T-helper 2 cell treated with Interferon-gamma antibody and Interleukin-4, amounts not matched to agents 5 μg/mL and 100 μg/mL, for 36 hours (primary cell): ENCODE measurements around the gene FAM131C.
"Not testable (repeated sequence)": the region's sequence is repeated elsewhere in the genome, so short reads cannot be mapped to it uniquely, and the experiment has no call there.

Experiments
- DNase-seq: peaks from one replicate; pipeline ENCODE4 v3.0.0; 2021; ENCODE audit warnings: low spot score
- H3K27ac Mint-ChIP-seq: one replicate; pipeline ENCODE4 v1.8.0; 2021; ENCODE audit warnings: mild to moderate bottlenecking, mixed read lengths
- H3K27me3 Mint-ChIP-seq: one replicate; pipeline ENCODE4 v1.8.0; 2021; ENCODE audit warnings: low read depth, mixed read lengths
- H3K36me3 Mint-ChIP-seq: one replicate; pipeline ENCODE4 v1.8.0; 2021; ENCODE audit warnings: low read depth, mixed read lengths
- H3K4me1 Mint-ChIP-seq: one replicate; pipeline ENCODE4 v1.8.0; 2021; ENCODE audit warnings: low read depth, mixed read lengths
- H3K4me3 Mint-ChIP-seq: one replicate; pipeline ENCODE4 v1.8.0; 2022; ENCODE audit warnings: mild to moderate bottlenecking, moderate library complexity, mixed read lengths
- H3K9me3 Mint-ChIP-seq: one replicate; pipeline ENCODE4 v1.8.0; 2021; ENCODE audit warnings: mixed read lengths

Gene FAM131C

DNA sequence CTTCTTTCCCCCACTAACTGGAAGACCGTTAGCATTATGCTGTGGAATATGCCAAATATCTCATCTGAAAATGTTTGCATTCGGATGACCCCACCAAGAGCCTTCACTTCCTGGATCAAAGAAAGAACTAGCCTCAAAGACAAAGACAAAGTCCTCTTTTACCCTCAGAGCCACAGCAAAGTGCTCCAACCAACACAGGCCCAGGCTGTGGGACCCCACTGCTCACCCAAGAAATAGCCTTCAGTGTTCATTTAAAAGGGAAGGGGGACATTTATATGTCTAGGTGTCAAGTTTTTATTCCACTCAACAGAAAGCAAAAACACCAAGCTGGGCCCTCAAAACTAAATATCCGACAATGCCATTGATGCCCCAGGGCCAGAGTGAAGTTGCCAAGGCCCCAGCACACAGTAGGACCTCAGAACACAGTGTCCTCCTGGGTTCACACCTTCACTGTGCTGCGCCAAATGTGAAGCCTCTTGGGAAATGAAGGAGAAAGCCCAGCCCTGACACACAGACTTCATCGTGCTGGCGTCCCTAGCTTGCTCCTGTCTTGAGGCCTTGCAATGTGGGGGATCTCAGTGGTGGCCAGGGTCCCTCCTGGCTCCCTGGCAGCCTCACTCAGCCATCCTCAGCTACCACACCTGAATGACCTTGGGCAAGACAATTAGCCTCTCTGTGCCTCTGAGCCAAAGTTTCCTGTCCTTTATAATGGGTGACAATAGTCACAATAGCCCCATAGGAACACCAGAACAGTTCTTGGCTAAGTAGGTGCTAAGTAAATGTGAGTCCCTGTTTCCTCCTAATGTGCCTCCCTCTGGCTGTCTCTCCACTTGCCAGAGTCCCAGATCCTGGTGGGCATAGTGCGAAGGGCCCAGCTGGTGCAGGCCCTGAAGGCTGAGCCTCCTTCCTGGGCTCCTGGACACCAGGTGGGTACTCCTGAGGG is 18.6 kb downstream of the FAM131C start:
- Mint-ChIP-seq H3K9me3 (no peaks in the 10 kb centered on the region), H3K27me3 (peaks cover 4% of the 10 kb centered on the region), H3K4me3 (no peak overlapping the region), H3K4me1 (peaks cover 6% of the 10 kb centered on the region), H3K36me3 (no peaks in the 10 kb centered on the region), H3K27ac (no peak overlapping the region)
- DNase-seq: no peak

DNA sequence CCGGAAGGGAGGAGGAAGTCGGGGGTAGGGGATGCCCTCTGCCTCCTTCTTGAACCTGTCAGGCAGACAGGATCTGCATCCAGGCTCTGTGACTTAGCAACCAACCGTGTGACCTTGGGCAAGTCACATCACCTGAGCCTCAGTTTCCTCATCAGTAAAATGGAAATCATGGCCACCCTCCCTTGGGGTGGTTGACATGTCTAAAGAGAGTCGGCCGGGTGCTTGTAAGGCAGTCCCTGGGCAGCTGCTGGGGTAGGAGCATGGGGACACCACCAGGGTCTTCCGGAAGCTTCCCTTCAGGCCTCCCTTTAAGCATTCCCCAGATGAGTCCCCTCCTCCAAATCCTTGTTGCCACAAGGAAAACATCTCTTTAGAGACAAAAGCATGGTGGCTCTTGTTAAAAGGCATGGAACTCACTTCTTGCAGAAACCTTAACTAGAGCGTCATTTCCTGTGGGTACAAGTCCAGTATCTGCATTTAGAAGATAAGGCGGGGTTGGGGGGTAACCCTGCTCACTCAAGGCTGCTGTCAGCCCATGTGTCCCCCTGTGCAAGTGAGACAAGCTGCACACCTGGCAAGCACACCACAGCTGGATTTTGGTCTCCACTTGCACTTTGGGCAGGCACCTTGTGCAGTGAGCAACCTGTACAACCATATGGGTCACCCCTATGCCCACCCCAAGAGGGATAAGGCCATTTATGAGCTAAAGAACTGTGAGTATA is 19.5 kb downstream of the FAM131C start:
- Mint-ChIP-seq H3K4me3 (no peak overlapping the region), H3K27me3 (peaks cover 8% of the 10 kb centered on the region), H3K27ac (no peak overlapping the region), H3K9me3 (no peaks in the 10 kb centered on the region), H3K36me3 (no peaks in the 10 kb centered on the region), H3K4me1 (peaks cover 6% of the 10 kb centered on the region)
- DNase-seq: no peak

DNA sequence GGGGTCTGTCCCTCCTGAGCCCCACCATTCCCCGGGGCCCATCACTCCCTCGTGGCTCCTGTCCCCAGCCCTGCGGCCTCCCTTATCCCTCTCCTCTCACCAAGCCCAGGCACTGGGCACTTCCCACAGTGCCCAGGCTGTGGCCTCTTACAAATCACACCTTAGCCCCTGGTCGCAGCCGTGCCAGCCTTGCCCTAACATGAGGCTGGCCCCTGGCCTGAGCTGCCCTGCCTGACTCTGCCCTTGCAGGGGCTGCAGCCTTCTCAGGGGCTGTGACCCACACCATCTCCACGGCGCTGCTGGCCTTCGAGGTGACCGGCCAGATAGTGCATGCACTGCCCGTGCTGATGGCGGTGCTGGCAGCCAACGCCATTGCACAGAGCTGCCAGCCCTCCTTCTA is 21.5 kb downstream of the FAM131C start:
- H3K27me3 Mint-ChIP-seq: peaks cover 11% of the 10 kb centered on the region
- H3K9me3 Mint-ChIP-seq, DNase-seq, H3K4me1 Mint-ChIP-seq, H3K36me3 Mint-ChIP-seq, H3K27ac Mint-ChIP-seq, H3K4me3 Mint-ChIP-seq: not testable (repeated sequence)

DNA sequence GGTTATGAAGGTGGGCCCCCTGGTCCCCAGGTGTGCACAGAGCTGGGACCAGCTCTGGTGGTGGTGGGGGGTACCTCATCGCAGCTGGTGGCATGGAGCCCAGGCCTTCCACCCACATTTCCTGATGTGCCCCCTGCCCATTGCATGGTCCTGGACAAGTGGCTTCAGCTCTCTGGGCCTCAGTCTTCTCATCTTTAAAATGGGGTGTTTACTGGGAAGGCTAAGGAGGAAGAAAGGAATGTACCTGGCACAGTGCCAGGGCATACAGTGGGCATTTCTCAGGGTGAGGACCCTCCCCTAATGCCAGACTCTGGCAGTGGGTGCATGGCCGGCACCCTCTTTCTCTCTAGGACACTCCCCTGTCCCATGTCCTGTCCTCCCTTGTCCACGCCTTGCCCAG is 22.4 kb downstream of the FAM131C start:
- H3K36me3 Mint-ChIP-seq: no peaks in the 10 kb centered on the region
- H3K27ac Mint-ChIP-seq: no peak overlapping the region
- peaks cover 11% of the 10 kb centered on the region for H3K27me3 Mint-ChIP-seq
- H3K4me3 Mint-ChIP-seq: no peak overlapping the region
- DNase-seq: no peak
- H3K4me1 Mint-ChIP-seq: peaks cover 4% of the 10 kb centered on the region
- no peaks in the 10 kb centered on the region for H3K9me3 Mint-ChIP-seq

DNA sequence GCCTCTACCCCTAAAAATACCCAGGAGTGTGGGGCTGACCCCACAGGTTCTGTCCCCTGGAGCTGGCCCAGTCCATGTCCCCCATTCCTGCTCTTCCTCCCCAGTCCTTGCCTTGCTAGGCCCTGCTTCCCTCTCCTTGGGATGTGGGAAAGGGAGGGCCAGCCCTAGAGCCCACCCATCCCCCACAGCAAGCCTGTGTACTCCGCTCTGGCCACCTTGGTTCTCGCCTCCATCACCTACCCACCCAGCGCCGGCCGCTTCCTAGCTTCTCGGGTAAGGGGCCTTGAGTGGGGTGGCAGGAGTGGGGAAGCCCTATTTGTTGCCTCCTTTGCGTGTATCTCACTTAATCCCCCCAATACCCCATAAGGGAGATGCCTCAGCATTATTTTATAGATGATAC is 23.1 kb downstream of the FAM131C start:
- no peak overlapping the region for H3K27ac Mint-ChIP-seq
- no peak for DNase-seq
- H3K9me3 Mint-ChIP-seq: no peaks in the 10 kb centered on the region
- no peaks in the 10 kb centered on the region for H3K36me3 Mint-ChIP-seq
- H3K27me3 Mint-ChIP-seq: peaks cover 11% of the 10 kb centered on the region
- H3K4me1 Mint-ChIP-seq: no peaks in the 10 kb centered on the region
- H3K4me3 Mint-ChIP-seq: no peak overlapping the region

DNA sequence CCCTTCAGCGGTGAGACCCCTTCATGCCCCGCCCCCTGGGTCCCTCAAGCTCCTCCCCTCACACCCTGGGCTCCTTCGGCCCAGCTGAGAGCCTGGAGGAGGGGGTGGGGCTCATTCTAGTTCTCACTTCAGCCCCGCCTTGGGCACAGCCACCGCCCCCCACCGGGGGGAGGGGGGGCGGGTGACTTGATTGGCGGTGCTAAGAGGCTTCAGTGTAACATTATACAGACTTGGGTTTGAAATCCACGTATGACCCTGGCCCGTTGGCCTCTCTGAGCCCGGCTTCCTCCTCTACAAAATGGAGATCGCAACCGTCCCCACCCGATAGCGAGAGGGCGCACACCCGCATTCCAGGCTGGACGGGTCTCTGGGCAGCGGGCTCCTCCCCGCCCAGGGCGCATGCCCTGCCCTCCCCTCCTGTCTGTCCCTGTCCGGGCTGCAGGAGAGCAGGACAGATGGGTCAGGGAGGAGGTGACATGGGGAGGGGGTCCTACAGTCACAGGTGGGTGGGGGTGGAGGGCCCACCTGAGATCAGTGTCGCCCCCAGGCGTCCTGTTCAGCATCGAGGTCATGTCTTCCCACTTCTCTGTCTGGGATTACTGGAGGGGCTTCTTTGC is 24.8 kb downstream of the FAM131C start:
- no peak for DNase-seq
- Mint-ChIP-seq H3K36me3 (no peaks in the 10 kb centered on the region), H3K27me3 (peaks cover 11% of the 10 kb centered on the region), H3K4me1 (no peaks in the 10 kb centered on the region), H3K9me3 (no peaks in the 10 kb centered on the region), H3K27ac (no peak overlapping the region), H3K4me3 (no peak overlapping the region)

DNA sequence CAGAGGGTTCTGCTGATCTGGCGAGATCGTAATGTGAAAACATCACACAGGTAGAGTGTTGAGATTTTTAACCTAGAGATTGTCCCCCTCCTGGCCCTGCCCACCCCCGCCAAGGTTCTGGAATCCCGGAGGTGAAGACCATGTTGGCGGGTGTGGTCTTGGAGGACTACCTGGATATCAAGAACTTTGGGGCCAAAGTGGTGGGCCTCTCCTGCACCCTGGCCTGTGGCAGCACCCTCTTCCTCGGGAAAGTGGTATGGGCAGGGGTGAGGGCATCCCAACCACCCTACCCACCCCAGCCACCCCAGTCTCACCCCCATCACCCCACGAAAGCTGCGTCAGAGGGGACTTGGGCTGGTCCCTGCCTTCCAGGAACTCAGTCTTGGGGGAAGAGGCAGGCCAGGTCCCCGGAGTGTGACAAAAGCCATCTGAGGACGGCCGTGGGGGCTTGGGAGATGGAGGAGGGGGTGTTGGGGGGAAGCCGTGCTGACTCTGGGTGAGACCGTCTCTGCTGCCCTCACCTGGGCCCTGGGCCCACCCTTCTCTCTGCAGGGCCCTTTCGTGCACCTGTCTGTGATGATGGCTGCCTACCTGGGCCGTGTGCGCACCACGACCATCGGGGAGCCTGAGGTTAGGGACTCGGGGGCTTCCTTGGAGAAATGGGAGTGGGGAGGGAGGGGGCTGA is 25.5 kb downstream of the FAM131C start:
- Mint-ChIP-seq H3K9me3 (no peaks in the 10 kb centered on the region), H3K36me3 (no peaks in the 10 kb centered on the region), H3K4me3 (peak overlapping the region; percentile 21), H3K27ac (no peak overlapping the region), H3K4me1 (no peaks in the 10 kb centered on the region), H3K27me3 (peaks cover 11% of the 10 kb centered on the region)
- DNase-seq: no peak

DNA sequence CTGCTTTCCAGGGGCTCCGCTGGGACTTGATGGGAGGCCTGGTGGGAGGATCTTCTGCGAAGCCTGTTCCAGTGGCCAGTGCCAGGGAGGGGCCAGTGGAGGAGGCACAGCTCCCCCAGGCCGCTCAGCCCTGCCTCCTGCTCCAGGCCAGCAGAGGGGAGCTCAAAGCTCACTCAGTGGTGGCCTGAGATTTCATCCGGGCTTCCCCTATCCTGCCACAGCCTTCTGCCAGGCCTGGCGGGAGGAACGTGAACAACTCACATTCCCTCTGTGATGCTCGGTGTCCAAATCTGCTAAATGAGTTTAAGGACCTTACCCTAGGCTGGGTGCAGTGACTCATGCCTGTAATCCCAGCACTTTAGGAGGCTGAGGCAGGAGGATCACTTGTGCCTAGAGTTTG is 26.6 kb downstream of the FAM131C start:
- peaks cover 11% of the 10 kb centered on the region for H3K27me3 Mint-ChIP-seq
- no peaks in the 10 kb centered on the region for H3K4me1 Mint-ChIP-seq
- no peak overlapping the region for H3K27ac Mint-ChIP-seq
- no peak overlapping the region for H3K4me3 Mint-ChIP-seq
- no peak for DNase-seq
- H3K36me3 Mint-ChIP-seq: no peaks in the 10 kb centered on the region
- H3K9me3 Mint-ChIP-seq: no peaks in the 10 kb centered on the region

DNA sequence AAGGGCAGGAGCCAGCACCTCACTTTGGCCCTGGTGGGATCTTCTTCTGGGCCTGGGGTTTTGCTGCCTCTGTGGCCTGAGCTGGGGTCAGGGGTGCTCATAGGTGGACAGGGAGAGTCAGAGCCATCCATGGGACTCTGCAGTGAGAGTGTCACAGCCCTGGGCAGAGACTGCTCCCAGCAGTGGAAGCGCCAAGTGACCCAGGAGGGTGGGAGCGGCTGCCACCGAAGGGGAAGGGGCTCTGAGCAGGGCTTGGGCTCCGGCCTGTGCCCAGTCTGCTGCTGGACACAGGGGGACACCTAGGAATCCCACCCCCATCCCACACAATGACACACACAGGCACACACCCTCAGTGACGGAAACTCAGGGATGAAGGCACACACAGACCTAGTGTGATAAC is 29.5 kb downstream of the FAM131C start:
- no peaks in the 10 kb centered on the region for H3K9me3 Mint-ChIP-seq
- peaks cover 3% of the 10 kb centered on the region for H3K27me3 Mint-ChIP-seq

DNA sequence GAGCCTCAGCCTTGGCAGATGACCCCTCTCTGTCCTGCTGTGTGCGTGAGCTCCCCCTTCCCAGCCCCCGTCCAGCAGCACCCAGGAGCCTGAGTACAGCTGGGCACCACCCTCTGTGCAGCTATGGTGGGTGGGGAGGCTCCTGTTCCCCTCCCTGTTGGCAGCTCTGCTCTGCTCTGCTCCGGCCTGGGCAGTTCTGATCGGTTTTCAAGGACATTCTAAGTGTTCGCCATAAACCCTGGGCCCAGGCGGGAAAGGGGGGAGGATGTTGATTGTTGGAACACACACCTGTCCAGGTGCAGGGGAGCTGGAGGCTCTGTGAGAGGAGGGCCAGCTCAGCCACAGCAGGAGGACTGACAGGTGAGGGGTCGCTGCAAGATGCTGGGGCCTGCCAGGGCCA is 29.9 kb downstream of the FAM131C start, which contains the start of gene CLCNKB:
TSS of gene CLCNKB (plus strand) at position 262 of the 400 bp plus-strand sequence. CDS start 711 bp downstream, outside the sequence.
- Mint-ChIP-seq H3K9me3 (no peaks in the 10 kb centered on the region), H3K27ac (no peak within 1 kb of the TSS), H3K4me3 (no peak within 1 kb of the TSS), H3K4me1 (no peaks in the 10 kb centered on the region), H3K27me3 (peaks cover 3% of the 10 kb centered on the region), H3K36me3 (no peaks in the 10 kb centered on the region)
- no peak for DNase-seq

More for the DNA sequence above, 29.5 kb downstream of the FAM131C start:
- no peak overlapping the region for H3K4me3 Mint-ChIP-seq
- H3K27ac Mint-ChIP-seq: no peak overlapping the region
- DNase-seq: no peak
- no peaks in the 10 kb centered on the region for H3K4me1 Mint-ChIP-seq
- H3K36me3 Mint-ChIP-seq: no peaks in the 10 kb centered on the region

DNA sequence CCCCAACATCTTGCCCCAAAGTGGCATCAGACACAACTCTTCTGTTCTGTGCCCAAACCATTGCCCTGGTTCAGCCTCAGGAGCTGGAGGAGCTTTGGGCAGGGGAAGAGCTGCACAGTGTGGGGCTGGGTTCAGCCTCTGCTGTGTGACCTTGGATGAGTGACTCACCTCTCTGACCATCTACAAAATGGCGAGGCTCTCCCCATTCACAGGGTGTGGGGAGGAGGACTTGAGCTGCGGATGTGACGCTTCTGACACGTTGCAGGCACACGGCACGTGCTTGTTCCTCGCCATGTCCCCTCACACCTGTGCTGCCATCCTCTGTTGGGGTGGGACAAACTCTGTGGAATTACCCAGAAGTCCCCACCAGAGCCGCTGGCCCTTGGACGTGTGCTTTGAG is 30.8 kb downstream of the FAM131C start:
- H3K27me3 Mint-ChIP-seq, H3K9me3 Mint-ChIP-seq, H3K4me1 Mint-ChIP-seq, H3K36me3 Mint-ChIP-seq, H3K4me3 Mint-ChIP-seq, DNase-seq, H3K27ac Mint-ChIP-seq: not testable (repeated sequence)

DNA sequence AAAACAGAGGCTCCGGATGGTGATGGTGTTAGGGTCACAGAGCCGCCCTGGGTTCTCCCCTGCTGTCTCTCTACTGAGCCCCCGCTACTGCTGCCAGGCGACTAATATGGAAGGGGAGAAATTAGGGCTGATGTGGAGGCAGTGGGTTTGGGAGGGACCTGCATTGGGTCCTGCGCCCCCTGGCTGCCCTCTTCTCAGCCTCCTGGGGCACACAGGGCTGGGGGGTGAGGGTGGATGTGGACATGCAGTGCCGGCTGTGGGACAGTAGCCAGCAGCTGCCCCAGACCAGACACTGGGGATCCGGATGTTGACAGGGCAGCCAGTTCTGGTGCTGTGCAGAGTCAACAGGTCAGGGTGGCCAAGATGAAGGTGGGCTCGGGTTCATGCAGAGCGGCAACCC is 31.4 kb downstream of the FAM131C start:
- Mint-ChIP-seq H3K9me3 (no peaks in the 10 kb centered on the region), H3K36me3 (no peaks in the 10 kb centered on the region), H3K27ac (no peak overlapping the region), H3K27me3 (no peaks in the 10 kb centered on the region), H3K4me1 (no peaks in the 10 kb centered on the region), H3K4me3 (no peak overlapping the region)
- no peak for DNase-seq

DNA sequence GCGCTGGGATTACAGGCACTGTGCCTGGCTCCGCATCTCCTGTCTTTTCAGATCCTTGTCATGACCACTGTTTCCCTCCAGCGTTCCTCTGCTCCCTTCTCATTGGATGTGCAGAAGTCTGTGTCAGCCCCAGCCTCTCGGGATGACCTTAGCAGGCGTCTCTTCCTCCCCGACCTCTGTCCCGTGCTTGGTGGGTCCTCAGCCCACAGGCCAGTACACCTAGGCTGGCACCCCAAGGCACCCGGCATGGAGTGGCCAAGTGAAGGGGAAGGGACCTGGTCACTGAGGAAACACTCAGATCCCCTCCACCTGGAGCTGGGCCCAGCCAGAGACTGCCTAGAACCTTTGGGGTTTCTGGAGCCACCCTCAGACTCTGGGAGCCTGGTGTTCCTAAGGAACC is 32.3 kb downstream of the FAM131C start:
- no peak for DNase-seq
- no peak overlapping the region for H3K4me3 Mint-ChIP-seq
- no peaks in the 10 kb centered on the region for H3K4me1 Mint-ChIP-seq
- no peaks in the 10 kb centered on the region for H3K36me3 Mint-ChIP-seq
- H3K27me3 Mint-ChIP-seq: no peaks in the 10 kb centered on the region
- no peaks in the 10 kb centered on the region for H3K9me3 Mint-ChIP-seq
- no peak overlapping the region for H3K27ac Mint-ChIP-seq
